Heart left ventricle (tissue), 16 donors: ENCODE results near the gene MINK1. TPM values are rescaled to one million over a fixed set of nuclear protein-coding genes. Genes with fewer than 3 reads are reported as not detected.

Source experiments
- ATAC-seq, 4 donors: fragments of 200-7000 bp; cut with Tn5 transposase; one replicate each; pipeline ENCODE4 v1.9.1; 2020 to 2022; ENCODE audit warnings: moderate library complexity in 4 of 4, mild to moderate bottlenecking in 3 of 4, moderate number of reproducible peaks in 1 of 4
- DNase-seq, 5 donors: peaks; one replicate each; pipeline ENCODE4 v3.0.0-alpha.2; 2020
- H3K27ac ChIP-seq, 12 donors: fragments of 200-600 bp; sonication (generic) in 4 of 12; one replicate each; pipeline versions ENCODE4 v1.5.0 to v1.8.0; 2016 to 2022; ENCODE audit warnings: mild to moderate bottlenecking in 2 of 12
- H3K27me3 ChIP-seq, 9 donors: fragments of 200-600 bp; sonication (generic) in 2 of 9; one replicate each; pipeline versions ENCODE4 v1.5.1 to v1.8.0; 2016 to 2022; ENCODE audit warnings: mild to moderate bottlenecking in 3 of 9
- H3K36me3 ChIP-seq, 9 donors: fragments of 200-600 bp; sonication (generic) in 2 of 9; one replicate each; pipeline versions ENCODE4 v1.5.0 to v1.8.0; 2018 to 2022; ENCODE audit warnings: mild to moderate bottlenecking in 2 of 9
- H3K4me1 ChIP-seq, 12 donors: fragments of 200-600 bp; sonication (generic) in 4 of 12; one replicate each; pipeline versions ENCODE4 v1.5.0 to v1.8.0; 2016 to 2022; ENCODE audit warnings: mild to moderate bottlenecking in 3 of 12
- H3K4me3 ChIP-seq, 12 donors: fragments of 200-600 bp; sonication (generic) in 4 of 12; one replicate each; pipeline versions ENCODE4 v1.5.0 to v1.8.0; 2017 to 2022; ENCODE audit warnings: mild to moderate bottlenecking in 9 of 12, moderate library complexity in 4 of 12
- H3K9me3 ChIP-seq, 12 donors: fragments of 200-600 bp; sonication (generic) in 4 of 12; one replicate each; pipeline versions ENCODE4 v1.5.0 to v1.8.0; 2016 to 2022; ENCODE audit warnings: mild to moderate bottlenecking in 1 of 12
- POLR2A ChIP-seq, 2 donors: fragments of 450-650 bp; IDR thresholded peaks; one replicate each; pipeline ENCODE4 v1.6.1; 2017; ENCODE audit warnings: antibody characterized with exemption in 2 of 2, mild to moderate bottlenecking in 2 of 2, moderate library complexity in 2 of 2
- WGBS, 4 donors: extraction: QIAGEN DNeasy Blood & Tissue Kit in 2 of 4; methylation state at CpG; one replicate each; pipeline versions ENCODE4 v1.1.5 to v1.1.7; 2013 to 2018; 5-methylcytosine and 5-hydroxymethylcytosine counted together
- intact Hi-C, 10 donors: fragments of 100-400 bp; cut with DNase I; formaldehyde crosslinking; loops; one replicate each; pipeline versions ENCODE4 v1.11.1 to v1.14.2; 2022
- polyA plus RNA-seq, 2 donors: library from polyadenylated mRNA; stranded (reverse); fragments of 200-250 nt; gene quantifications; one replicate each; pipeline ENCODE4 v1.2.3, GENCODE V29; 2013
- total RNA-seq, 9 donors: library from RNA; depleted of rRNA in 2 of 9; stranded (reverse); fragments of >200 nt in 2 of 9; fragmentation: NEBNext Ultra II Directional in 3 of 9; extraction: Animal tissue kit (Norgen Biotek cat#: 25700) in 3 of 9; gene quantifications; one replicate each; pipeline versions ENCODE4 v1.1.0 to v1.2.4, GENCODE V29; 2016 to 2023
- TF ChIP-seq, protein P1 (sequence below), 12 donors: fragments of 200-600 bp; sonication (generic) in 4 of 12; IDR thresholded peaks; one replicate each; pipeline versions ENCODE4 v1.5.0 to v1.8.0; 2018 to 2022; ENCODE audit warnings: antibody characterized with exemption in 12 of 12, mild to moderate bottlenecking in 5 of 12
- donor health status: ischemic (EF 13 %, LVEDD 7.1; RV severe dilation, severe dysfunction).
- donor health status: healthy with polysubstance abuse.
- donor health status: DM: no; HTN: yes; CAD: no.
- donor health status: DM: no; HTN: no; CAD: no.
- donor health status: ischemic (EF 25% LVEDD 6.9; RV normal size, moderate dysfunction).
- donor health status: ischemic (EF 25% LVEDD 5.7; RV mildly dilated, moderate dysfunction).
- donor health status: healthy.
- donor health status: DM: yes; HTN: yes; CAD: no.
- donor health status: ischemic (EF 35%, LVEDD 5.7; RV mildly dilated, moderate dysfunction).
- donor health status: nonischemic (EF 11% LVEDD 7.7; RV severe dilation, severe dysfunction).
- donor health status: DM: yes; HTN: yes; CAD: no.
- donor health status: PGD.
- donor health status: ischemic (EF 29% LVEDD 5.4; RV normal size, mild dysfunction).
- donor health status: nonischemic (EF 23%, LVEDD 6.1; RV moderate dilation, normal function).

Gene MINK1
- total and polyA plus RNA-seq, 11 donors: 23.1 to 55.8 (median 33.0) TPM

DNA sequence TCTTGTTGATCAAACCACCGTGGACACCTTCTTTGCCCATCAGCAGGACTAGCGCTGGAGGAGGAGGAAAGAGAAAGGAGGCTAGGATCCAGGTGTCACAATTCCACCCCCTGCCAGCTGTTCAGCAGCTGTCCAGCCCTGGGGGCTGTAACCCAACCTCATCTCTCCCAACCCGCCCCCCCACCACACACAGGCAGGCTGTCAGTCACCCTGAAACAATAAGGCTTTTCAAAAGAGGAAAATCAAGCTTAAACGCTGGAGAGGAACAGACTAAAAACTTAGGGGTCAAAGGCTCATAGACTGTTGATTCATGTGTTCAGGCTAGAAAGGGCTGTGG, 112.8 kb downstream of the MINK1 start:
- Histone ChIP-seq H3K4me3 (peak overlapping the region in 8 of 12 donors; percentile 76 to 100 (median 98)), H3K36me3 (peaks cover 0 to 56% (median 49%) of the 10 kb centered on the region in 9 donors), H3K27ac (peak overlapping the region in 6 of 12 donors; percentile 66 to 100 (median 99)), H3K9me3 (no peaks in the 10 kb centered on the region), H3K4me1 (peaks cover 15 to 76% (median 54%) of the 10 kb centered on the region in 12 donors), H3K27me3 (no peaks in the 10 kb centered on the region)
- intact Hi-C loops: loop anchor here in 1 of 10 donors (5.0 kb wide), 1 partner anchor 41 kb away; the partner anchor contains the start of gene CAMTA2
- ATAC-seq: no peak
- no peak for DNase-seq
- TF ChIP-seq, protein P1, sequence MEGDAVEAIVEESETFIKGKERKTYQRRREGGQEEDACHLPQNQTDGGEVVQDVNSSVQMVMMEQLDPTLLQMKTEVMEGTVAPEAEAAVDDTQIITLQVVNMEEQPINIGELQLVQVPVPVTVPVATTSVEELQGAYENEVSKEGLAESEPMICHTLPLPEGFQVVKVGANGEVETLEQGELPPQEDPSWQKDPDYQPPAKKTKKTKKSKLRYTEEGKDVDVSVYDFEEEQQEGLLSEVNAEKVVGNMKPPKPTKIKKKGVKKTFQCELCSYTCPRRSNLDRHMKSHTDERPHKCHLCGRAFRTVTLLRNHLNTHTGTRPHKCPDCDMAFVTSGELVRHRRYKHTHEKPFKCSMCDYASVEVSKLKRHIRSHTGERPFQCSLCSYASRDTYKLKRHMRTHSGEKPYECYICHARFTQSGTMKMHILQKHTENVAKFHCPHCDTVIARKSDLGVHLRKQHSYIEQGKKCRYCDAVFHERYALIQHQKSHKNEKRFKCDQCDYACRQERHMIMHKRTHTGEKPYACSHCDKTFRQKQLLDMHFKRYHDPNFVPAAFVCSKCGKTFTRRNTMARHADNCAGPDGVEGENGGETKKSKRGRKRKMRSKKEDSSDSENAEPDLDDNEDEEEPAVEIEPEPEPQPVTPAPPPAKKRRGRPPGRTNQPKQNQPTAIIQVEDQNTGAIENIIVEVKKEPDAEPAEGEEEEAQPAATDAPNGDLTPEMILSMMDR (IDR thresholded peaks at IDR 0.05): no peak
- TF ChIP-seq POLR2A (IDR thresholded peaks at IDR 0.05): no peak
- 44 to 53% (median 48%) methylated on average over 4 of the region's 4 CpGs for WGBS, 4 donors

DNA sequence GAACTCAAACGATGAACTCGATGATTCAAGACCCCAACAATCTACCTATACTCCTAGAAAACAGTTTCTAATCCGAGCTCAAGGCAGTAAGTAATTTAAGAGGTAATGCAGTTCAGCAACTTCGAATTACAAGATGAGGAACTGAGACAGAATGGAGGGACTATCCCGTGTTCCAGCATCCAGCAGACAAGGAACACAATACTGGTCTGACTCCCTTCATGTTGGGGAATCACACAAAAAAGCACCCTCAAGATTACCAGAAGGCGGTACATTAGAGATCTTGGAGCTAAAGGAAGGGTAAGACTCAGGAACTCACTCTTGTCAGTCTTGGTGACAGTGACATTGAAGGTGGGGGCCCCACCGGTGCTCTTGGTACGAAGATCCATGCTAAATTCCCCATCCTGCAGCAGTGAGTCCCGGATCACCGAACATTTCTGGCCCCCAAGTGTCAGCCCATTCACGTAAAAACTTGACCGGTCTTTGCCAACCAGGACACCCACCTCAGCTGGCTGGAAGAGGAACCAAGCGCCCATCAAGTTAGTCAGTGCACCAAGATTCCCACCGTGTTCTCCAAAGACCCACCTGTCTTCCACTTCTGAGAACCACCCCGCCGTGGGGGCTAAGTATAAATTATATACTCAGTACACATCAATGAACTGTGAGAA, 113.3 kb downstream of the MINK1 start:
- Histone ChIP-seq H3K27ac (peak overlapping the region in 11 of 12 donors; percentile 96 to 100 (median 99)), H3K9me3 (no peaks in the 10 kb centered on the region), H3K36me3 (peaks cover 0 to 55% (median 49%) of the 10 kb centered on the region in 9 donors), H3K4me1 (peaks cover 14 to 75% (median 50%) of the 10 kb centered on the region in 12 donors), H3K27me3 (no peaks in the 10 kb centered on the region), H3K4me3 (peak overlapping the region in 10 of 12 donors; percentile 76 to 100 (median 98))
- 37 to 43% (median 39%) methylated on average over 16 of the region's 16 CpGs for WGBS, 4 donors
- no peak for ATAC-seq
- DNase-seq: peak in 1 of 5 donors; percentile 16
- intact Hi-C loops: loop anchor here in 1 of 10 donors (5.0 kb wide), 1 partner anchor 41 kb away; the partner anchor contains the start of gene CAMTA2
- TF ChIP-seq, protein P1 (IDR thresholded peaks at IDR 0.05): no peak
- no peak for TF ChIP-seq POLR2A (IDR thresholded peaks at IDR 0.05)

DNA sequence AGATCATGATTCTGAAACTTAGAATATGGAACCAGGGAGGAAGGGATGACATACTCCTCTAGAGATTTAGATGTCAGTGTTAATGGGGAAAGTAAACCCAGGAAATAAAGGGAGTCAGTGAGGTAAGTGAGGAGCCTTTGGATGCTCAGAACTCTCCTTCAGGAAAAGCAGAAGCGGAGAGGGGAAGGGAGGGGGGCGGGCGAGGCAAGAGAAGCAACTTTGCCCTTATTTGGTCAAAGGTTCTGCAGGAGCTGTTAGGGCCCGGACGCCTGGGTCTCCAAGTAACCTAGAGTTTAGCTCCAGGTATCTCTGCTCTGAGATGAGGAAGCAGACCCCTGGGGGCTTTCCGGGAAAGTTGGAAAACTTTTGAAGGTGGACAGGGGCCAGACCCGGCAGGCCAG, 113.9 kb downstream of the MINK1 start:
- H3K27ac ChIP-seq: peak overlapping the region; percentile 69 to 100 (median 99)
- intact Hi-C loops: loop anchor here in 1 of 10 donors (5.0 kb wide), 1 partner anchor 40 kb away; the partner anchor contains the start of gene CAMTA2
- peaks cover 0 to 50% (median 46%) of the 10 kb centered on the region in 9 donors for H3K36me3 ChIP-seq
- H3K27me3 ChIP-seq: no peaks in the 10 kb centered on the region
- DNase-seq (peak in 2 of 5 donors; percentile 30 to 50), ATAC-seq (no peak)
- 3 to 13% (median 6%) methylated on average over 7 of the region's 7 CpGs for WGBS, 4 donors
- H3K9me3 ChIP-seq: no peaks in the 10 kb centered on the region
- peak overlapping the region; percentile 73 to 100 (median 98) for H3K4me3 ChIP-seq
- TF ChIP-seq, protein P1 (IDR thresholded peaks at IDR 0.05): no peak
- no peak for TF ChIP-seq POLR2A (IDR thresholded peaks at IDR 0.05)
- peaks cover 11 to 73% (median 47%) of the 10 kb centered on the region in 12 donors for H3K4me1 ChIP-seq

Other genes starting within 250 kb of the MINK1 start
- 10 to 100 TPM; 10.1 to 47.5 (median 18.5) TPM for gene SMTNL2, start 248.8 kb upstream of the MINK1 start, total RNA-seq
- 1 to 10 TPM; 2.1 to 8.2 TPM for gene SMTNL2, start 248.8 kb upstream of the MINK1 start, polyA plus RNA-seq
- 10 to 100 TPM in 1 of 9 donors, under 1 TPM in 5, not detected in 3; 0.23 to 62.4 (median 0.38) TPM for gene ALOX15, start 191.7 kb upstream of the MINK1 start, total RNA-seq
- gene ALOX15, start 191.7 kb upstream of the MINK1 start, polyA plus RNA-seq: not detected
- 10 to 100 TPM; 19.0 to 42.6 (median 34.5) TPM for gene PELP1, start 129.2 kb upstream of the MINK1 start, total RNA-seq
- gene PELP1, start 129.2 kb upstream of the MINK1 start, polyA plus RNA-seq: 10 to 100 TPM; 20.4 to 28.0 TPM
- 10 to 100 TPM; 10.9 to 87.6 (median 23.0) TPM for gene ARRB2, start 122.7 kb upstream of the MINK1 start, total RNA-seq
- gene ARRB2, start 122.7 kb upstream of the MINK1 start, polyA plus RNA-seq: 10 to 100 TPM; 17.1 to 24.8 TPM
- 10 to 100 TPM; 11.5 to 30.3 (median 18.8) TPM for gene MED11, start 101.9 kb upstream of the MINK1 start, total RNA-seq
- gene MED11, start 101.9 kb upstream of the MINK1 start, polyA plus RNA-seq: 10 to 100 TPM; 23.3 to 49.6 TPM
- gene ZMYND15, start 93.5 kb upstream of the MINK1 start, total RNA-seq: 1 to 10 TPM in 2 of 9 donors, under 1 TPM in 4, not detected in 3; 0.27 to 2.9 (median 0.44) TPM
- under 1 TPM; 0.14 to 0.30 TPM for gene ZMYND15, start 93.5 kb upstream of the MINK1 start, polyA plus RNA-seq
- 10 to 100 TPM in 2 of 9 donors, 1 to 10 TPM in 7; 1.6 to 42.5 (median 4.5) TPM for gene CXCL16, start 93.4 kb upstream of the MINK1 start, total RNA-seq
- 1 to 10 TPM; 1.3 to 3.7 TPM for gene CXCL16, start 93.4 kb upstream of the MINK1 start, polyA plus RNA-seq
- not detected for gene TM4SF5, start 61.5 kb upstream of the MINK1 start, total RNA-seq
- not detected for gene TM4SF5, start 61.5 kb upstream of the MINK1 start, polyA plus RNA-seq
- 1 to 10 TPM in 4 of 9 donors, under 1 TPM in 2, not detected in 3; 0.48 to 1.9 (median 1.1) TPM for gene VMO1, start 47.0 kb upstream of the MINK1 start, total RNA-seq
- gene VMO1, start 47.0 kb upstream of the MINK1 start, polyA plus RNA-seq: 1 to 10 TPM in 1 of 2 donors, not detected in 1; 1.4 TPM
- gene GLTPD2, start 44.4 kb upstream of the MINK1 start, total RNA-seq: not detected
- gene GLTPD2, start 44.4 kb upstream of the MINK1 start, polyA plus RNA-seq: not detected
- 100 to 1,000 TPM; 143 to 320 (median 182) TPM for gene PSMB6, start 37.2 kb upstream of the MINK1 start, total RNA-seq
- 100 to 1,000 TPM; 263 to 320 TPM for gene PSMB6, start 37.2 kb upstream of the MINK1 start, polyA plus RNA-seq
- 10 to 100 TPM in 2 of 9 donors, 1 to 10 TPM in 7; 5.5 to 17.9 (median 8.5) TPM for gene PLD2, start 26.2 kb upstream of the MINK1 start, total RNA-seq
- gene PLD2, start 26.2 kb upstream of the MINK1 start, polyA plus RNA-seq: 1 to 10 TPM; 5.3 to 8.6 TPM
- gene C17orf107, start 66.2 kb downstream of the MINK1 start, total RNA-seq: 1 to 10 TPM in 1 of 9 donors, under 1 TPM in 8; 0.07 to 1.3 (median 0.43) TPM
- gene C17orf107, start 66.2 kb downstream of the MINK1 start, polyA plus RNA-seq: under 1 TPM; 0.46 to 0.69 TPM
- gene CHRNE, start 69.8 kb downstream of the MINK1 start, total RNA-seq: 1 to 10 TPM in 2 of 9 donors, under 1 TPM in 7; 0.23 to 1.4 (median 0.48) TPM
- under 1 TPM; 0.27 to 0.71 TPM for gene CHRNE, start 69.8 kb downstream of the MINK1 start, polyA plus RNA-seq
- under 1 TPM in 3 of 9 donors, not detected in 6; 0.20 to 0.35 (median 0.25) TPM for gene GP1BA, start 98.9 kb downstream of the MINK1 start, total RNA-seq
- gene GP1BA, start 98.9 kb downstream of the MINK1 start, polyA plus RNA-seq: under 1 TPM; 0.06 to 0.19 TPM
- gene SLC25A11, start 106.7 kb downstream of the MINK1 start, total RNA-seq: 100 to 1,000 TPM; 146 to 282 (median 204) TPM
- 100 to 1,000 TPM; 136 to 168 TPM for gene SLC25A11, start 106.7 kb downstream of the MINK1 start, polyA plus RNA-seq
- 100 to 1,000 TPM in 1 of 9 donors, 10 to 100 TPM in 8; 50.7 to 111 (median 79.6) TPM for gene RNF167, start 106.9 kb downstream of the MINK1 start, total RNA-seq
- gene RNF167, start 106.9 kb downstream of the MINK1 start, polyA plus RNA-seq: 100 to 1,000 TPM; 134 to 152 TPM
- 100 to 1,000 TPM; 145 to 608 (median 234) TPM for gene PFN1, start 115.2 kb downstream of the MINK1 start, total RNA-seq
- gene PFN1, start 115.2 kb downstream of the MINK1 start, polyA plus RNA-seq: 100 to 1,000 TPM; 177 to 982 TPM
- gene ENO3, start 117.8 kb downstream of the MINK1 start, total RNA-seq: 1,000 to 10,000 TPM in 2 of 9 donors, 100 to 1,000 TPM in 7; 383 to 1,354 (median 668) TPM
- 1,000 to 10,000 TPM in 1 of 2 donors, 100 to 1,000 TPM in 1; 253 to 1,459 TPM for gene ENO3, start 117.8 kb downstream of the MINK1 start, polyA plus RNA-seq
- gene SPAG7, start 134.5 kb downstream of the MINK1 start, total RNA-seq: 100 to 1,000 TPM in 6 of 9 donors, 10 to 100 TPM in 3; 88.7 to 149 (median 125) TPM
- 100 to 1,000 TPM; 118 to 192 TPM for gene SPAG7, start 134.5 kb downstream of the MINK1 start, polyA plus RNA-seq
- 100 to 1,000 TPM in 1 of 9 donors, 10 to 100 TPM in 8; 25.2 to 108 (median 32.4) TPM for gene CAMTA2, start 154.3 kb downstream of the MINK1 start, total RNA-seq
- 10 to 100 TPM; 41.7 to 59.4 TPM for gene CAMTA2, start 154.3 kb downstream of the MINK1 start, polyA plus RNA-seq
- 1 to 10 TPM in 8 of 9 donors, under 1 TPM in 1; 0.75 to 4.0 (median 2.7) TPM for gene INCA1, start 164.2 kb downstream of the MINK1 start, total RNA-seq
- gene INCA1, start 164.2 kb downstream of the MINK1 start, polyA plus RNA-seq: 1 to 10 TPM in 1 of 2 donors, under 1 TPM in 1; 0.64 to 5.1 TPM
- 100 to 1,000 TPM; 335 to 868 (median 539) TPM for gene KIF1C, start 164.6 kb downstream of the MINK1 start, total RNA-seq
- gene KIF1C, start 164.6 kb downstream of the MINK1 start, polyA plus RNA-seq: 100 to 1,000 TPM; 210 to 384 TPM
- under 1 TPM in 1 of 9 donors, not detected in 8; 0.12 TPM for gene SLC52A1, start 202.1 kb downstream of the MINK1 start, total RNA-seq
- gene SLC52A1, start 202.1 kb downstream of the MINK1 start, polyA plus RNA-seq: not detected
- gene ZFP3, start 245.1 kb downstream of the MINK1 start, total RNA-seq: 10 to 100 TPM in 5 of 9 donors, 1 to 10 TPM in 4; 4.6 to 14.5 (median 11.1) TPM
- 1 to 10 TPM; 4.0 to 4.9 TPM for gene ZFP3, start 245.1 kb downstream of the MINK1 start, polyA plus RNA-seq